LNCaP clone FGC (cell line): ENCODE measurements around the gene AP4M1.
"Not testable (repeated sequence)": the region's sequence is repeated elsewhere in the genome, so short reads cannot be mapped to it uniquely, and the experiment has no call there.

ENCODE experiments used
- DNase-seq: peaks from one replicate; pipeline ENCODE4 v3.0.0-alpha.2; 2011; ENCODE audit warnings: low read depth
- H3K4me3 ChIP-seq: 2 replicates; pipeline ENCODE4 v1.5.1; 2011; ENCODE audit warnings: mild to moderate bottlenecking, low read depth, low read length, control low read depth
- CTCF ChIP-seq: IDR thresholded peaks from 2 replicates; pipeline ENCODE4 v1.5.1; 2012; ENCODE audit warnings: mild to moderate bottlenecking; ENCODE audit not compliant: control insufficient read depth, insufficient read depth; ENCODE audit errors: extremely low read depth

Gene AP4M1

GRCh38 chr7:100132126-100132525 lies 30.7 kb downstream of the AP4M1 start:
- no peak for DNase-seq
- no peak for TF ChIP-seq CTCF

GRCh38 chr7:100132697-100133151 lies 31.3 kb downstream of the AP4M1 start:
- DNase-seq: no peak
- H3K4me3 ChIP-seq: no peak overlapping the region
- TF ChIP-seq CTCF: peak; percentile 80

More at GRCh38 chr7:100132126-100132525, 30.7 kb downstream of the AP4M1 start:
- H3K4me3 ChIP-seq: no peak overlapping the region

GRCh38 chr7:100137851-100138760 lies 36.7 kb downstream of the AP4M1 start:
- no peak overlapping the region for H3K4me3 ChIP-seq
- TF ChIP-seq CTCF: no peak
- no peak for DNase-seq

GRCh38 chr7:100141555-100141949 lies 40.1 kb downstream of the AP4M1 start:
- no peak for TF ChIP-seq CTCF
- H3K4me3 ChIP-seq: no peak overlapping the region
- no peak for DNase-seq

- no peak for TF ChIP-seq CTCF
- no peak overlapping the region for H3K4me3 ChIP-seq
- DNase-seq: no peak
Observed at GRCh38 chr7:100142461-100142860, 41.0 kb downstream of the AP4M1 start.

GRCh38 chr7:100146350-100146749 lies 44.9 kb downstream of the AP4M1 start:
- not testable (repeated sequence) for H3K4me3 ChIP-seq, DNase-seq

- TF ChIP-seq CTCF: no peak
- no peak overlapping the region for H3K4me3 ChIP-seq
- DNase-seq: no peak
Observed at GRCh38 chr7:100147278-100147677, 45.8 kb downstream of the AP4M1 start.
